Activated CD4-positive, alpha-beta memory T cell treated with anti-CD3 and anti-CD28 coated beads for 36 hours (primary cell): ENCODE data around the gene COL9A1. TPM values are rescaled to one million over a fixed set of nuclear protein-coding genes. Genes with fewer than 3 reads are reported as not detected.

ENCODE experiments used
- total RNA-seq, 2 experiments: library from RNA; stranded (reverse); gene quantifications; one replicate each; pipeline ENCODE4 v1.2.3, GENCODE V29; 2021

The COL9A1 gene
- total RNA-seq, 2 experiments from 2014 or later = not detected

Other genes starting within 250 kb of the COL9A1 start
- gene FAM135A, start 110.4 kb upstream of the COL9A1 start, total RNA-seq = 1 to 10 TPM; 9.0 to 9.2 TPM